Non-pigmented ciliary epithelial cell (primary cell): ENCODE results near the gene CCDC154.

ENCODE experiments used
- DNase-seq: peaks from one replicate; pipeline ENCODE4 v3.0.0-alpha.2; 2010; ENCODE audit warnings: low read depth

The CCDC154 gene

GRCh38 chr16:1414532-1415260 lies 29.7 kb downstream of the CCDC154 start, which contains the start of gene UNKL:
UNKL (minus strand) TSS chr16:1414704; CDS start chr16:1414691, 13 bp downstream.
- no peak for DNase-seq

GRCh38 chr16:1413684-1414531 lies 30.4 kb downstream of the CCDC154 start:
- no peak for DNase-seq

GRCh38 chr16:1412847-1413246 lies 31.5 kb downstream of the CCDC154 start:
- no peak for DNase-seq

GRCh38 chr16:1408171-1408837 lies 36.1 kb downstream of the CCDC154 start:
- DNase-seq = peak; percentile 23

- DNase-seq = no peak
These were observed 36.6 kb downstream of the CCDC154 start for GRCh38 chr16:1407753-1408152.

- no peak for DNase-seq
These were observed 40.6 kb downstream of the CCDC154 start for GRCh38 chr16:1403733-1404132.

- no peak for DNase-seq
These were observed 41.3 kb downstream of the CCDC154 start for GRCh38 chr16:1403036-1403435.

- no peak for DNase-seq
These were observed 42.6 kb downstream of the CCDC154 start for GRCh38 chr16:1401758-1402154.

GRCh38 chr16:1401061-1401757 lies 43.1 kb downstream of the CCDC154 start:
- DNase-seq = no peak

GRCh38 chr16:1398826-1399581 lies 45.4 kb downstream of the CCDC154 start:
- no peak for DNase-seq

- DNase-seq = no peak
These were observed 46.0 kb downstream of the CCDC154 start for GRCh38 chr16:1398351-1398750.

- no peak for DNase-seq
These were observed 46.6 kb downstream of the CCDC154 start for GRCh38 chr16:1397779-1398178.

- DNase-seq = no peak
These were observed 48.8 kb downstream of the CCDC154 start for GRCh38 chr16:1395444-1396031.

- DNase-seq = no peak
These were observed 49.9 kb downstream of the CCDC154 start for GRCh38 chr16:1394367-1394951.

- no peak for DNase-seq
These were observed 50.7 kb downstream of the CCDC154 start for GRCh38 chr16:1393613-1394176.

GRCh38 chr16:1392826-1393225 lies 51.5 kb downstream of the CCDC154 start:
- no peak for DNase-seq

- no peak for DNase-seq
These were observed 54.0 kb downstream of the CCDC154 start for GRCh38 chr16:1390239-1390779.

- DNase-seq = no peak
These were observed 54.6 kb downstream of the CCDC154 start for GRCh38 chr16:1389762-1390161.

GRCh38 chr16:1387331-1387730 lies 57.0 kb downstream of the CCDC154 start:
- no peak for DNase-seq

- no peak for DNase-seq
These were observed 59.1 kb downstream of the CCDC154 start for GRCh38 chr16:1385232-1385631.
